ENCODE results near the gene ESRRA.

ESRRA gene

DNA sequence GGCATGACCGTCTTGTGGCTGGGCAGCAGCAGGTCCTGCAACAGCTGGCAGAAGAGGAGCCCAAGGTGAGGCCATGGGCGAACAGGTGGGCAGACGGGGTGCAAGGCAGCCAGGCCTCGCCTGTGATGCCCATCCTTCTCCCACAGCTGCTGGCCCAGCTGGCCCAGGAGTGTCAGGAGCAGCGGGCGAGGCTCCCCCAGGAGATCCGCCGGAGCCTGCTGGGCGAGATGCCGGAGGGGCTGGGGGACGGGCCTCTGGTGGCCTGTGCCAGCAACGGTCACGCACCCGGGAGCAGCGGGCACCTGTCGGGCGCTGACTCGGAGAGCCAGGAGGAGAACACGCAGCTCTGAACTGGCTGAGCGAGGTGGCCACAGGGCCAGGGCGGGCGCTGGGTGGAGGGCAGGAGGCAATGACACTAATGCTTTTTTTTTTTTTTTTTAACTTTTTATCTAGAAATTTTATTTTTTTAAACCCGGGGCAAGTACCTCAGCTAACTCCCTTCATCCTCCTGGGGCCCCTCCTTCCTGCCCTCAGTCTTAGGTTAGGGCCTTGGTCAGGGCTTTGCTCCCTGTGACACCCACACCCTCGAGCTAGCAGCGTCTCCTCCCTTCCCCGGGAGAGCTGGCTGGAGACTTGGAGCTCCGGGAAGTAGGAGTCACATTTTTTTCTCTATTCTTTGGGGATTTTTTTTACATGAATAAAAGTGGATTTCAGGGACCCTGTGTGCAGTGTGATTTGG, 37.9 kb upstream of the ESRRA start:
- DNase-seq (ENCODE audit: low read depth, low spot score), result no peak
- Histone ChIP-seq H3K27me3 (ENCODE audit: insufficient read depth, insufficient read length) (no peaks in the 10 kb centered on the region), H3K36me3 (ENCODE audit: insufficient read depth, insufficient read length, low read length) (peaks cover 55% of the 10 kb centered on the region), H3K9ac (ENCODE audit: insufficient read length, low read depth) (no peak overlapping the region), H3K9me3 (ENCODE audit: insufficient read depth, low read length) (no peaks in the 10 kb centered on the region), H3K4me1 (ENCODE audit: insufficient read depth, insufficient read length) (peaks cover 27% of the 10 kb centered on the region), H3K4me3 (ENCODE audit: insufficient read length, low read depth) (no peak overlapping the region)
- TF ChIP-seq YY1 (IDR thresholded peaks at IDR 0.05; ENCODE audit: insufficient read depth, insufficient read length) (no peak), SUZ12 (IDR thresholded peaks at IDR 0.05; ENCODE audit: extremely low read depth, insufficient read depth, insufficient read length) (no peak), ZNF274 (IDR thresholded peaks at IDR 0.05; ENCODE audit: low read depth, low read length) (no peak)

DNA sequence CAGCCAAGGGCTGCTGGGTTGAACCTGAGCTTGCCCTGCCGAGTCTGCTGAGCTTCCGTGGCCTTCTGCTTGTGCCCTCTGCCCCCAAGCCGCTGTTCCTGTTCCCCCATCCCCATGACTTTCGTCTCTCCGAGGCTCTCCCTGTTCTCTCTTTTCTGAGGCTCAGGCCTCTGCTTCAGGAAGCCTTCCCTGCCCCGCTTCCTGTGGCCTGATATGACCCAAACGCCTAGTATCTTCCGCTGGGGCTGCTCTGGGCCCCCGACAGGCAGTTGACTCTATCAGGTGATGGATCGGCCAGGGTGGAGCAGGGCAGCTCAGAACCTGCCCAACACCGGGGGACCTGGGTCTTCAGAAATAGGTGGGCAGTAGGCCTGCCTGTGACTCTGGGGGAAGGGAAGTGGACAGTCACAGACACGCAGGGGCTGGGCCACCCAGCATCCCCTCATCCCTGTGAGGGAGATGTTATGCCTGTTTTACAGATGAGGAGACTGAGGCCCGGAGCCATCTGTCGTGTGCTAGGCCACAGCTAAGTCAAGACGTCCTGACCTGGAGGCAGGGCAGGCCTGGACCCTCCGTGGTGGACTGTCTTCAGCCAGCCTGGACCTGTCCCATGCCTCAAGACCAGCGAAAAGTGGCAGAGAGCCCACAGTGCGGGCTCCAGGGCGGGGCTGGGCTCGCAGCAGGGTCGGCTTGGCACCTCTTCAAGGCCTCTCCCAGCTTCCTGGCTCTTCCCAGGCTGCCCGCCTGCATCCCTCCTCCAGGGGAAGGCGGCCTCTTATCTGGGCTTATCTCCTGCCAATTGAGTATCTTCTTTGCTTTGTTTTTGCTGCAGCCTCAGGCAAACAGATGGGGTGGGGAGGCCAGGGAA, 37.1 kb upstream of the ESRRA start:
- peak overlapping the region; percentile 95 for H3K4me3 ChIP-seq (ENCODE audit: insufficient read length, low read depth)
- H3K36me3 ChIP-seq (ENCODE audit: insufficient read depth, insufficient read length, low read length), result peaks cover 55% of the 10 kb centered on the region
- TF ChIP-seq ZNF274 (IDR thresholded peaks at IDR 0.05; ENCODE audit: low read depth, low read length) (no peak), SUZ12 (IDR thresholded peaks at IDR 0.05; ENCODE audit: extremely low read depth, insufficient read depth, insufficient read length) (no peak), YY1 (IDR thresholded peaks at IDR 0.05; ENCODE audit: insufficient read depth, insufficient read length) (no peak)
- H3K27me3 ChIP-seq (ENCODE audit: insufficient read depth, insufficient read length), result no peaks in the 10 kb centered on the region
- no peaks in the 10 kb centered on the region for H3K9me3 ChIP-seq (ENCODE audit: insufficient read depth, low read length)
- peak overlapping the region; percentile 90 for H3K9ac ChIP-seq (ENCODE audit: insufficient read length, low read depth)
- H3K4me1 ChIP-seq (ENCODE audit: insufficient read depth, insufficient read length), result peaks cover 23% of the 10 kb centered on the region
- no peak for DNase-seq (ENCODE audit: low read depth, low spot score)

DNA sequence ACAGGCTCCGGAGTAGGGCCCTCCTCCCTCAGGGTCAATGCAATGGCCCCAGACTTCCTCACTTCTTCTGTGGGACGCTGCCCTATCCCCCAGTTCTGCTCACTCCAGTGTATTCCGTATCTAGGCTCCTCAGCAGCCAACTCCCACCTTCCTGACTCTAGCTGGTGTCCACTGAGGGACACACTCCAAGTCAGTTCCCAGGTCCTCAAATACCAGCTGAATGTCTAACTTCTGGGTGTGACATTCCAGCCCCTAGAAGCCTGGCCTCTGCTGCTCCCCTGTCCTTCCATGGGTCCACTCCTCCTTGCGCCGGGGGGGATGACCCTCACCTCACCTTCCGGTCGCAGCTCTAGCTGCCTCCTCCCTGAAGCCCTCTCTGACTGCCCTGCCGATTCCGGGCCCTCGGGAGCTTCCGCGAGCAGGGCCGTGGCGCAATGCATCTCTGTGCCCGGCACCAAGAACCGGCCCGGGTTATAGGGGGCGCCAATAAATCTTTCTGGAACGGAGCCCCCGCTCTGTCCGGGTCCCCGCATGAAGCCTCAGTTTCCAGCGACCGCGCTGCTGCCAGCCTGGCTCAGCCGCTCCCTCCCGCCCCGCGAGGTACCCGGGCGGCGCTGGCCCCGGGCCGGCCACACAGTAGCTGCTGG, 36.3 kb upstream of the ESRRA start:
- no peaks in the 10 kb centered on the region for H3K9me3 ChIP-seq (ENCODE audit: insufficient read depth, low read length)
- TF ChIP-seq SUZ12 (IDR thresholded peaks at IDR 0.05; ENCODE audit: extremely low read depth, insufficient read depth, insufficient read length) (no peak), ZNF274 (IDR thresholded peaks at IDR 0.05; ENCODE audit: low read depth, low read length) (no peak), YY1 (IDR thresholded peaks at IDR 0.05; ENCODE audit: insufficient read depth, insufficient read length) (no peak)
- no peak for DNase-seq (ENCODE audit: low read depth, low spot score)
- peaks cover 50% of the 10 kb centered on the region for H3K36me3 ChIP-seq (ENCODE audit: insufficient read depth, insufficient read length, low read length)
- H3K4me1 ChIP-seq (ENCODE audit: insufficient read depth, insufficient read length), result peaks cover 17% of the 10 kb centered on the region
- no peaks in the 10 kb centered on the region for H3K27me3 ChIP-seq (ENCODE audit: insufficient read depth, insufficient read length)
- peak overlapping the region; percentile 95 for H3K4me3 ChIP-seq (ENCODE audit: insufficient read length, low read depth)
- peak overlapping the region; percentile 90 for H3K9ac ChIP-seq (ENCODE audit: insufficient read length, low read depth)

- peaks cover 14% of the 10 kb centered on the region for H3K4me1 ChIP-seq (ENCODE audit: insufficient read depth, insufficient read length)
- TF ChIP-seq SUZ12 (IDR thresholded peaks at IDR 0.05; ENCODE audit: extremely low read depth, insufficient read depth, insufficient read length), result no peak
- TF ChIP-seq YY1 (IDR thresholded peaks at IDR 0.05; ENCODE audit: insufficient read depth, insufficient read length), result peak; percentile 99
- DNase-seq (ENCODE audit: low read depth, low spot score), result peak; percentile 99
- H3K4me3 ChIP-seq (ENCODE audit: insufficient read length, low read depth), result peak overlapping the region; percentile 95
- peaks cover 43% of the 10 kb centered on the region for H3K36me3 ChIP-seq (ENCODE audit: insufficient read depth, insufficient read length, low read length)
- no peaks in the 10 kb centered on the region for H3K27me3 ChIP-seq (ENCODE audit: insufficient read depth, insufficient read length)
- H3K9me3 ChIP-seq (ENCODE audit: insufficient read depth, low read length), result no peaks in the 10 kb centered on the region
- H3K9ac ChIP-seq (ENCODE audit: insufficient read length, low read depth), result peak overlapping the region; percentile 90
These were observed 35.6 kb upstream of the ESRRA start for GRCh38 chr11:64269540-64270220.

DNA sequence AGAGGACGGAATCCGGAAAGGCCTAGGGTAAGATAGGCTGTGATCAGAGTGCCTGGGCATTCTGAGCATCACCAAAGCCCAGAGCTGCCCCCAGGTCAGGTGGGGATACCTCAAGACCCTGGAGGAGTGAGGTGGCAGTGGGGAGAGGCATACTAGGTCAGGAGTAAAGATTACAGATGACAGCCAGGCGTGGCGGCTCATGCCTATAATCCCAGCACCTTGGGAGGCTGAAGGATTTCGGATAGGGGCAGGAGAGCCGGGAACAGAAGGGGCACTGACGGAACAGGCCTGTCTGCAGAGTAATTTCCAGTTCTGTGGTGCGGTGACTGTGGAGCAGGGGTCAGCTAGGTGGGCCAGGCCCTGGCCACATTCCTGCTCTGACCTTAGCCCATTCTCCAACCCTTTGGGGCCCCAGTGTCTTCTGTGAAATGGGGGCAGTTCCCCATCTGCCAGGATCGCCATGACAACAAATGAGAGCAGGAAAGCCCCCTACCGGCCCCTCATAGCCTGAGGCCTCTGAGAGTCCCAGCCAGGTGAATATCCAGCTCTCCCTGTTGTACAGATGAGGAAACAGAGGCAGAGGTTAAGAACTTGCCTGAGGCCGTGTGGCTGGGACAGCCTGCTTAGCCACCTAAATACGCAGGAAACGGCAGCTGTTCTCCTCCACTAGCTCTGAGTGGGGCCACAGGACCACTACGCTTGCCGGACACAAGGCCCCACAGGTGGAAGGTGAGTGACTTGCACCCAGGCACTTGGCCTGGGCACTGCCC, 30.1 kb upstream of the ESRRA start:
- peaks cover 27% of the 10 kb centered on the region for H3K4me1 ChIP-seq (ENCODE audit: insufficient read depth, insufficient read length)
- H3K9ac ChIP-seq (ENCODE audit: insufficient read length, low read depth), result peak overlapping the region; percentile 23
- H3K4me3 ChIP-seq (ENCODE audit: insufficient read length, low read depth), result no peak overlapping the region
- no peak for DNase-seq (ENCODE audit: low read depth, low spot score)
- TF ChIP-seq SUZ12 (IDR thresholded peaks at IDR 0.05; ENCODE audit: extremely low read depth, insufficient read depth, insufficient read length), result no peak
- TF ChIP-seq YY1 (IDR thresholded peaks at IDR 0.05; ENCODE audit: insufficient read depth, insufficient read length), result no peak
- no peak for TF ChIP-seq ZNF274 (IDR thresholded peaks at IDR 0.05; ENCODE audit: low read depth, low read length)
- H3K9me3 ChIP-seq (ENCODE audit: insufficient read depth, low read length), result no peaks in the 10 kb centered on the region
- H3K27me3 ChIP-seq (ENCODE audit: insufficient read depth, insufficient read length), result no peaks in the 10 kb centered on the region
- H3K36me3 ChIP-seq (ENCODE audit: insufficient read depth, insufficient read length, low read length), result peaks cover 44% of the 10 kb centered on the region

GRCh38 chr11:64275841-64276240, 29.5 kb upstream of the ESRRA start:
- Histone ChIP-seq H3K27me3 (ENCODE audit: insufficient read depth, insufficient read length) (no peaks in the 10 kb centered on the region), H3K4me1 (ENCODE audit: insufficient read depth, insufficient read length) (peaks cover 27% of the 10 kb centered on the region), H3K36me3 (ENCODE audit: insufficient read depth, insufficient read length, low read length) (peaks cover 44% of the 10 kb centered on the region), H3K4me3 (ENCODE audit: insufficient read length, low read depth) (no peak overlapping the region), H3K9ac (ENCODE audit: insufficient read length, low read depth) (peak overlapping the region; percentile 23), H3K9me3 (ENCODE audit: insufficient read depth, low read length) (no peaks in the 10 kb centered on the region)
- no peak for DNase-seq (ENCODE audit: low read depth, low spot score)
- no peak for TF ChIP-seq YY1 (IDR thresholded peaks at IDR 0.05; ENCODE audit: insufficient read depth, insufficient read length)
- TF ChIP-seq SUZ12 (IDR thresholded peaks at IDR 0.05; ENCODE audit: extremely low read depth, insufficient read depth, insufficient read length), result no peak
- no peak for TF ChIP-seq ZNF274 (IDR thresholded peaks at IDR 0.05; ENCODE audit: low read depth, low read length)
